ENCODE measurements around the gene TRPM2. TPM values are rescaled to one million over a fixed set of nuclear protein-coding genes. Genes with fewer than 3 reads are reported as not detected.

TRPM2 gene
- total and polyA plus RNA-seq, 2 donors (not counting 3 experiments of a cell fraction or from before 2014, with no cell fraction given) = not detected

DNA sequence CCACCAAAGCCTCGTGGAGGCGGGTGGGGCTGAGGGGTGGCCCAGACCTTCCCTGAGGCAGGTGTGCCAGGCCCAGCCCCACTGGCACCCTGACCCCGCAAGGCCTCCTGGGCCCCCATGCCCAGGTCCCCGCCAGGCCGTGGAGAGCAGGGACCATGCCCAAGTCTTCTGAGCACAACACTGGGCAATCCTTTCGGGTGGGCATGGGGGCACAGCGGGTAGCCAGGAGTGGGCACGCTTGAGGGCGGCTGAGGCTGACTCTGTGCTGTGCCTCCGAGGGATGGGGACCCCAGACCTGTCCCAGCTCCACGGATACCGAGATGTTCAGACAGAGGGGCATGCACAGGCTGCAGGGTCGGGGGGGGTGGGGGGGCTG, 27.2 kb upstream of the TRPM2 start:
- Histone ChIP-seq H3K4me3 (replicated peaks in 1 of 3; ENCODE audit: insufficient read depth in 1 of 3, low read depth in 1 of 3, low read length in 3 of 3) (no peak overlapping the region), H3K27me3 (ENCODE audit: control insufficient read depth in 2 of 2, insufficient read depth in 2 of 2, low read length in 2 of 2) (no peaks in the 10 kb centered on the region), H4K20me1 (replicated peaks; ENCODE audit: control insufficient read depth, extremely low read depth, insufficient read depth, low read length) (no peaks in the 10 kb centered on the region), H2AFZ (ENCODE audit: low read depth, low read length) (no peak overlapping the region), H3K9me3 (replicated peaks; ENCODE audit: control insufficient read depth, insufficient read depth, low read length) (no peaks in the 10 kb centered on the region), H3K4me1 (ENCODE audit: control insufficient read depth, extremely low read depth, insufficient read depth, low read length) (no peaks in the 10 kb centered on the region), H3K36me3 (ENCODE audit: control insufficient read depth in 2 of 2, extremely low read depth in 1 of 2, insufficient read depth in 2 of 2, low read length in 2 of 2) (peaks cover 5 to 30% of the 10 kb centered on the region in 2 experiments), H3K4me2 (ENCODE audit: insufficient read depth, low read length) (no peak overlapping the region), H3K9me1 (replicated peaks; ENCODE audit: control insufficient read depth, extremely low read depth, insufficient read depth, low read length) (no peaks in the 10 kb centered on the region), H3K27ac (ENCODE audit: insufficient read depth, low read depth, low read length) (no peak overlapping the region), H3K79me2 (ENCODE audit: control insufficient read depth, insufficient read depth, low read length) (no peaks in the 10 kb centered on the region), H3K9ac (replicated peaks; ENCODE audit: extremely low read depth, insufficient read depth, low read length) (no peak overlapping the region)
- POLR2A ChIA-PET = no interaction called here
- no TSS peak for BruUV-seq (replicated peaks)
- TF ChIP-seq MAX (IDR thresholded peaks at IDR 0.05; ENCODE audit: insufficient read depth, insufficient read length) = no peak
- TF ChIP-seq FOS (IDR thresholded peaks at IDR 0.05; ENCODE audit: borderline replicate concordance, insufficient read depth, low read length) = no peak
- TF ChIP-seq, protein P1, sequence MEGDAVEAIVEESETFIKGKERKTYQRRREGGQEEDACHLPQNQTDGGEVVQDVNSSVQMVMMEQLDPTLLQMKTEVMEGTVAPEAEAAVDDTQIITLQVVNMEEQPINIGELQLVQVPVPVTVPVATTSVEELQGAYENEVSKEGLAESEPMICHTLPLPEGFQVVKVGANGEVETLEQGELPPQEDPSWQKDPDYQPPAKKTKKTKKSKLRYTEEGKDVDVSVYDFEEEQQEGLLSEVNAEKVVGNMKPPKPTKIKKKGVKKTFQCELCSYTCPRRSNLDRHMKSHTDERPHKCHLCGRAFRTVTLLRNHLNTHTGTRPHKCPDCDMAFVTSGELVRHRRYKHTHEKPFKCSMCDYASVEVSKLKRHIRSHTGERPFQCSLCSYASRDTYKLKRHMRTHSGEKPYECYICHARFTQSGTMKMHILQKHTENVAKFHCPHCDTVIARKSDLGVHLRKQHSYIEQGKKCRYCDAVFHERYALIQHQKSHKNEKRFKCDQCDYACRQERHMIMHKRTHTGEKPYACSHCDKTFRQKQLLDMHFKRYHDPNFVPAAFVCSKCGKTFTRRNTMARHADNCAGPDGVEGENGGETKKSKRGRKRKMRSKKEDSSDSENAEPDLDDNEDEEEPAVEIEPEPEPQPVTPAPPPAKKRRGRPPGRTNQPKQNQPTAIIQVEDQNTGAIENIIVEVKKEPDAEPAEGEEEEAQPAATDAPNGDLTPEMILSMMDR (IDR thresholded peaks at IDR 0.05; ENCODE audit: extremely low read depth in 1 of 2, insufficient read depth in 1 of 2, low read depth in 1 of 2, low read length in 2 of 2) = no peak
- TF ChIP-seq GATA2 (IDR thresholded peaks at IDR 0.05; ENCODE audit: insufficient read depth, insufficient read length, low read depth, low read length) = no peak
- no peak for TF ChIP-seq JUN (IDR thresholded peaks at IDR 0.05; ENCODE audit: borderline replicate concordance, insufficient read depth, insufficient read length, low read depth)
- TF ChIP-seq MYC (IDR thresholded peaks at IDR 0.05; ENCODE audit: low read depth, low read length) = no peak
- TF ChIP-seq POLR2AphosphoS5 (IDR thresholded peaks at IDR 0.05; ENCODE audit: insufficient read depth, low read depth, low read length) = no peak
- no peak for TF ChIP-seq POLR2A (IDR thresholded peaks at IDR 0.05; ENCODE audit: low read depth, low read length)
- TF ChIP-seq EZH2 (IDR thresholded peaks at IDR 0.05; ENCODE audit: borderline replicate concordance, low read depth, low read length, severe bottlenecking) = no peak
- CTCF ChIA-PET = no interaction called here
- intact Hi-C loops (cut with micrococcal nuclease) = no loop called here
- DNase-seq (ENCODE audit: low read depth, low spot score) (no peak), FAIRE-seq (no peak)
- dilution Hi-C loops (cut with MboI; ENCODE audit: extremely low pct_ligation_motif_present, low sequenced_read_pairs) = no loop called here

All from endothelial cell of umbilical vein (primary cell).